Stimulated activated CD4-positive, alpha-beta T cell treated with anti-CD3 and anti-CD28 coated beads, Interleukin-15, amount 100 ng/mL, for 24 hours (primary cell): ENCODE measurements around the gene CDKN1A.
"Not testable (repeated sequence)": the region's sequence is repeated elsewhere in the genome, so short reads cannot be mapped to it uniquely, and the experiment has no call there.

ENCODE experiments used
- DNase-seq: peaks from one replicate; pipeline ENCODE4 v3.0.0-alpha.2; 2020

The CDKN1A gene

GRCh38 chr6:36699348-36699747 is 20.8 kb downstream of the CDKN1A start:
- no peak for DNase-seq

- no peak for DNase-seq
Measured at GRCh38 chr6:36700071-36700812, 21.7 kb downstream of the CDKN1A start.

GRCh38 chr6:36700831-36701230 is 22.3 kb downstream of the CDKN1A start:
- DNase-seq: no peak

DNA sequence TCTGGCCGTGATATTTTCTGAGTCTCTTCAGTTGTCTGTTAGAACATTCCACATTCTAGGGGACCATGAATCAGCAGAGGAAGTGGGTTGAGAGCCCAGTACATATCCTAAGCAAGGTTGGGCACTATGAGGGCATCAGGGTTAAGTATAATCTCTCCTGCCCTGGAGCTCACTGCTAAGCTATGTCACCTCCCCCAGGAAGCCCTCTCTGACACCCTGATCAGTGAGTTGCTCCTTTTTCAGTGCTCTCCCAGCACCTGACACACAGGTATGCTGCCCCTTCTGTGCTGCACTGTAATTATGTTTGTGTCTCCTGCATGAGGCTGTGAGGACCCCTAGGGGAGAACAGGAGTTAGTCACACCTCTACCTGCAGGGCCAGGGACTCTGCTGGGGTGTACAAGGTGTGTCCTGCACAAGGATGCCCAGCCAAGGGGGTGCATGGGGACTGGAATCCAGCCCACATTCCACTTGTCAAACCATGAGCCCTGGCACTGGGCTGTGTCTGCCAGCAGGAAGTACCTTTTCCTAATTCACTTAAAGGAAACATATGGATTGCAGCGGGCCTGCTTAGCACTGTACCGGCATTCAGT is 23.0 kb downstream of the CDKN1A start:
- DNase-seq: no peak

GRCh38 chr6:36702656-36703055 is 24.1 kb downstream of the CDKN1A start:
- no peak for DNase-seq

GRCh38 chr6:36703081-36703606 is 24.6 kb downstream of the CDKN1A start:
- DNase-seq: no peak

- no peak for DNase-seq
Measured at GRCh38 chr6:36703982-36704381, 25.5 kb downstream of the CDKN1A start.

GRCh38 chr6:36704961-36705577 is 26.6 kb downstream of the CDKN1A start:
- not testable (repeated sequence) for DNase-seq

DNA sequence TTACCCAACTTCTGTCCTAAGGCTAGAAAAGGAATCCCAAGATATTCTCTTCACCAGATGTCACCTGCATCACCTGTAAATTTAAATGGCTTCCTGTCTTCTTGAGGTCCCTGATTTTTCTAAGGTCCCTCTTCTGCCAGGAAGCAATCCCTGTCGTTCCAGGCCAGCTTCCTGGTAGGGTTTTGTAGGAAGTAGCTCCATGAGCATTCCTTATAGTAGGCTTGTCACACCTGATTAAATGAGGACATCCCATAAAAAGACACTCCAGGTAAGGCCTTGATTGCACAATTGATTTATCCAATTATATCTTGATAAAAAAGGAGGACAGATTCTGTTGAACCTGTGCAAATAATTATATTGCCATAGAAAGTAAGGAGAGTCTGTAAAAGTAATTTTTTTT is 27.8 kb downstream of the CDKN1A start:
- DNase-seq: no peak

DNA sequence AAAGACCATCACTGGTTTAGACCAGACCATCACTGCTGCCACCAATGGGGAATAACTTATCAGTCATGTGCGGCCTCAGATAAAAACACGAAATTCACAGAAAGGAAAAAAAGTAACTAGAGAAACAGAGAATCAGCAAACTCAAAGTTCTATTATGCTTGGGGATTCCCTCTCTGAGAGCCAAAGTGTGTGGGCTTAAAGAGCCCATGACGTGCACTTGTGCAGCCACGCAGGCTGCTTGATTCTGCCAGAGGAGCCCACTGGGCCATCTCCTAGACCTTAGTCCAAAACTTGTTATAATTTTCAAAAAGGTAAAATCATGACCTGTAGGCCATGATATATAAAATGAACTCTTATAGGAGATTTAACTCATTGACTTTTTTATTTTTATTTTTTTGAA is 34.3 kb downstream of the CDKN1A start:
- no peak for DNase-seq

- DNase-seq: no peak
Measured at GRCh38 chr6:36713846-36714245, 35.3 kb downstream of the CDKN1A start.

- DNase-seq: no peak
Measured at GRCh38 chr6:36714511-36714910, 36.0 kb downstream of the CDKN1A start.

DNA sequence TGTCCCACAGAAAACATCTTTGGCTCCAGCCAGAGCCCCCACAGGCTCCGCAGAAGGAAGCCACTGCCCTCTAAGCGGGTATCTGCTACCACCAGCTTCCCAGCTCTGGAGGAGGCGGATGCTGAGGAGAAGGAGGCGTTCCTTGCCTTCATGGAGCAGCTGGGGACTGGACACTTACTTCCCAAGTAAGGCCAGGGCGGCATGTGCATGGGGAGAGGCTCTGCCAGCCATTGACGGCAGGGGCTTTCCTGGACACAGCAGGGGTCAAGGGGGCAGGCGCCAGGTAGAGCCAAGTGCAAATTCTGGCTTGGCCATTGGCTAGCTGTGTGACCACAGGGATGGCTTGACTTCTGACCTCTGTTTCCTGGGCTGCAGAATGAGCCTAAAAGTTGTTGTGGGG is 37.0 kb downstream of the CDKN1A start:
- no peak for DNase-seq

GRCh38 chr6:36716476-36717093 is 38.1 kb downstream of the CDKN1A start:
- no peak for DNase-seq

DNA sequence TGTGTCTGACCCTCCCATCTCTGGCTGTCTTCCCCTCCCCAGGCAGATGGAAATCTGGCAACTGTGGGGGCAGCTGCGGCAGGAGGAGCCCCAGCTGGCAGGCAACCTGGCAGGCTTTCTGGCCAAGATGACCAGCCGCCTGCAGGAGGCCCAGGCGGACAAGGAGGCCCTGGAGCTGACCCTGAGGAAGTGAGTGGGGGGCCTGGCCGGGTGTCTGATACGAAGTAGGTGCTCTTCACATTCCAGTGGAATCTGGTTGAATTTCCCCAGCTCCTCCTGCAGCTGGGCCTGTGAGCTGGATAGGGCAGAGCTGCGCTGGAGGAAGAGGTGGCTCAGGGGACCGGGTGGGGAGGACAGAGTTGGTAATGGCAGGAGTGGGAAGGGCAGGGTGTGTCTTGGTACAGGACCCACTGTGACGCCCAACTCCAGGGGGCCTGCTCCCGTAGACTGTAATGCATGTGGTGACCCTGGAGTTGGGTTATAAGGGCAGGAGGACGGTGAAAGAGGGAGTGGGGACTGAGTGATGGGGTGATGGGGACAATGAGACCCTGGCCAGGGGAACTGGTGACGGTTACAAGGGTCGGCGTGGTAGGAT is 38.8 kb downstream of the CDKN1A start:
- DNase-seq: no peak

DNA sequence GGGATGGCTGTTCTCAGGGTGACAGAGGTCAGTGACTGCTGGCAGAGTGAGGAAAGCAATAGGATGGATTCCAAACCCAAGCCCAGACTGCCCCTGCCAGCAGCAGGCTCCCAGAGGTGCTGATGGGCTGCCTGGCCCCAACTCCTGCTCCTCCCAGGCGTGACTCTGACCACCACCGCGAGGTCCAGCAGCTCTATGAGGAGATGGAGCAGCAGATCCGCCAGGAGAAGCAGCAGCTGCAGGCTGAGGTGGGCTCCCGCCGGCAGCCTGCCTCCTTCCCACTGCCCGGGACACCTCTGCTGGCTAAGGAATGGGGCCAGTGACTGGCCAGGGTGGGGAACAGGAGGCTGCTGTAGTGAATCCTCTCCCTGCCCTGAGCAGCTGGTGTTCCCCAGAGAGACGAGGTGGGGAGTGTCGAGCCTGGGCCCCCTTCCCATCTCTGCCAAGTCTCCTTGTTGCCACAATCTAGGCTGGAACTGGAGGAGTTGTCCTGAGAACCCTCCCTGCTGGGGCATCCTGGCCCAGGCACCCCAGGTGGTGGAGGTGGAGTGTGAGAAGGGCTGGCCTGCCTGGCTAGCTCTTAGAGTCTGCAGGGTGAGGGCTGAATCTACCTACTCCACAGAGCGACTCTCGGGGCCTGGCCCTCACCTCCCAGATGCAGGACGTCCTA is 39.5 kb downstream of the CDKN1A start:
- DNase-seq: no peak

DNA sequence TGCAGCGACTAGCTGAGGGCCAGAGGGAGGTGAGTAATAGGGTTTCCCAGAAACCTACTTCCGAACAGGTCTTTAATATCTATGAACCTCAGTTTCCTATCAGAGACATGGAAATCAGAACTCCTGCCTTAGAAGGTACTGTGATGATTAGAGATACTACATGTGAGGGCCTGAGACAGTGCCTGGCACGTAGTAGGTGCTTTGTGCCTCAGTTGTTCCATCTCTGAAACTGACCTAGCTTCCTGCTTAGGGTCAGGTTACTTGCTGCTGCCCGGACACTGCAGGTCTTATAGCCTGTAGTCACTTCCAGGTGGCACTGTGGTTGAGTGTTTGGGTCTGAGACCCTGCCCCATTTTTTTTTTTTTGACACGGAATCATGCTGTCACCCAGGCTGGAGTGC is 40.0 kb downstream of the CDKN1A start:
- no peak for DNase-seq

- DNase-seq: no peak
Measured at GRCh38 chr6:36719126-36719525, 40.6 kb downstream of the CDKN1A start.

GRCh38 chr6:36720251-36721141 is 42.0 kb downstream of the CDKN1A start:
- no peak for DNase-seq

- no peak for DNase-seq
Measured at GRCh38 chr6:36721369-36722140, 43.0 kb downstream of the CDKN1A start.

GRCh38 chr6:36722365-36722764 is 43.9 kb downstream of the CDKN1A start:
- no peak for DNase-seq
